HG02571 (cell line): ENCODE data around the gene EXOC4.

Source experiments
- ATAC-seq: cut with Tn5 transposase; IDR thresholded peaks from one replicate; pipeline ENCODE4 v1.9.1; 2021; ENCODE audit warnings: mild to moderate bottlenecking, moderate library complexity; ENCODE audit not compliant: unreplicated experiment

Gene EXOC4

GRCh38 chr7:133654547-133654946 is 401.7 kb downstream of the EXOC4 start:
- ATAC-seq, result no peak

GRCh38 chr7:133662276-133662675 is 409.4 kb downstream of the EXOC4 start:
- no peak for ATAC-seq

GRCh38 chr7:133662830-133663229 is 410.0 kb downstream of the EXOC4 start:
- no peak for ATAC-seq

GRCh38 chr7:133664528-133664927 is 411.6 kb downstream of the EXOC4 start:
- no peak for ATAC-seq

GRCh38 chr7:133668296-133669060 is 415.6 kb downstream of the EXOC4 start:
- no peak for ATAC-seq

- no peak for ATAC-seq
Observed at GRCh38 chr7:133669061-133669455, 416.2 kb downstream of the EXOC4 start.

GRCh38 chr7:133670250-133670649 is 417.4 kb downstream of the EXOC4 start:
- no peak for ATAC-seq

- ATAC-seq, result no peak
Observed at GRCh38 chr7:133672866-133673265, 420.0 kb downstream of the EXOC4 start.

- ATAC-seq, result no peak
Observed at GRCh38 chr7:133674079-133674763, 421.3 kb downstream of the EXOC4 start.

- ATAC-seq, result no peak
Observed at GRCh38 chr7:133675510-133676218, 422.8 kb downstream of the EXOC4 start.

GRCh38 chr7:133676805-133677370 is 424.0 kb downstream of the EXOC4 start:
- ATAC-seq, result no peak

GRCh38 chr7:133678137-133678814 is 425.4 kb downstream of the EXOC4 start:
- no peak for ATAC-seq

- no peak for ATAC-seq
Observed at GRCh38 chr7:133679977-133680376, 427.1 kb downstream of the EXOC4 start.

GRCh38 chr7:133681529-133681928 is 428.7 kb downstream of the EXOC4 start:
- ATAC-seq, result no peak

GRCh38 chr7:133682364-133683181 is 429.7 kb downstream of the EXOC4 start:
- no peak for ATAC-seq

GRCh38 chr7:133683182-133683454 is 430.2 kb downstream of the EXOC4 start:
- ATAC-seq, result no peak

GRCh38 chr7:133688483-133689239 is 435.8 kb downstream of the EXOC4 start:
- ATAC-seq, result no peak

GRCh38 chr7:133690740-133691139 is 437.9 kb downstream of the EXOC4 start:
- no peak for ATAC-seq

- no peak for ATAC-seq
Observed at GRCh38 chr7:133691727-133692610, 439.1 kb downstream of the EXOC4 start.
